ENCODE measurements around the gene TRIO.

- TF ChIP-seq CTCF (IDR thresholded peaks at IDR 0.05) (no peak), EP300 (IDR thresholded peaks at IDR 0.05) (no peak)
These were observed 263.9 kb downstream of the TRIO start for GRCh38 chr5:14407051-14407450.
